HG02571 (cell line): ENCODE measurements around the gene TMEM98.
"Not testable (repeated sequence)": the region's sequence is repeated elsewhere in the genome, so short reads cannot be mapped to it uniquely, and the experiment has no call there.

ENCODE experiments used
- ATAC-seq: cut with Tn5 transposase; IDR thresholded peaks from one replicate; pipeline ENCODE4 v1.9.1; 2021; ENCODE audit warnings: mild to moderate bottlenecking, moderate library complexity; ENCODE audit not compliant: unreplicated experiment

TMEM98 gene

DNA sequence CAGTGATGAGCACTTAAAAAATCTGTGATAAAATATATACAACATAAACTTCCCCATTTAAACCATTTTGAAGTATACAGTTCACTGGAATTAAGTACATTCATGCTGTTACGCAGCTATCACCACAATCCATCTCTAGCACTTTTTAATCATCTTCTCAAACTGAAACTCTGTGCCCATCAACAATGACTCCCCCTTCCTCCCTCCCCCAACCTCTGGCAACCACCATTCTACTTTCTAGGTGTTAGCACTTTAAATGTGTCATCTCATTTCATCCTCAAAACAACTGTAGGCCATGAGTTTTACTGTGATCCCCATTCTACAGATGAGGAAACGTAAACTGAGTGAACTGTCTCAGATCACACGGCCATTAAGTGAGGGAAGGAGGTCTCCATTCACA is 13.8 kb upstream of the TMEM98 start:
- no peak for ATAC-seq

DNA sequence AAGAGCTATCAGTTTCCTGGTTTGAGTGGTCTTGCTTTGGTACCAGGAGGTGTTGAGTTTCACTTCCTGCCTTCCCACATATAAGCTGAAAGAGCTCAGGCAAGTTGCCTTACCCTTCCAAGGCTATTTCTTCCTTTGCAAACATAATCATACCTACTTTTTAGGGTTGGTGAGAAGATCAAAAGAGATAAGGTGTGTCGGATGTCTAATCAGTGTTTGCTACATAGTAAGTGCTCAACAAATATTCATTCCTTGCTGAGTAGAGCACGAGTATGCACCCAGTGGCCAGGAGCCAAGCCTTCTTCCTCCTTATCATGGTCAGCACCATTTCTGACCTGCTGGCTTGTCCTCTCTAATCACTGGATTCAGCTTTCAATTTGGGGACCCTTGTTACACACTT is 12.7 kb upstream of the TMEM98 start:
- no peak for ATAC-seq

DNA sequence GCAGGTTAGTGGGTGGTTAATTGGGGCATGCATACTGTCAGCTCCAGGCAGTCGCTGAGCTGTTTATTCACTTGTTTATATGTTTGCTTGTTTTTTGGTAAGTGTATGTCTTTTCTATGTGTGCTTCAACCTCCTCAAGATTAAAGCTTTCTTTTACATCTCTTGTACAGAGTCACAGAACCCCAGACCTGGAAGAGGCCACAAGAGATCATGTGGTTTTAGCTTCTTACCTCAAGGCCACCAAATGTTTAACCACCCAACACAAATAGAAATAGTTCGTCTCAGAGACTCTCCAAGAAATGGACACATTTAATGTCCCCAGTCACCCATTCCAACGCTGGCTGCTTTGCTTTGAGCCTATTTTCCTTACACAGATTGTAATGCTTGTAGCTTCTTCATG is 11.8 kb upstream of the TMEM98 start:
- ATAC-seq: no peak

DNA sequence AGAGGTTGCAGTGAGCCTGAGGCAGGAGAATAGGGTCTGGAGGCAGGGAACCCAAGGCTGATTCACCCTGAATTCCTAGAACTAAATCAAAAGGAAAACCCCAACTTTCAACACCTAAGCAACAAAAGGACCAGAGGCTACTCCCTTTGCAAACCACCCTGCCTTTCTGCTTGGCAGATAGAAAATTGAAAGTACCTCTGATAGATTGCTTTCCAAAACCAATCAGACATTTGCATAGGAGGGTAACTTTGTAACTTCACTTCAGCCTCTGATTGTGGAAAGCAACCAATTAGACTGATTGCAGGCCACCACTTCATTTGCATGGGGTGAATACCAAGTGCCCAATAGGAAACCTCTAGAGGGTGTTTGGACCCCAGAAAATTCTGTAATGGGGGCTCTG is 10.9 kb upstream of the TMEM98 start:
- ATAC-seq: no peak

DNA sequence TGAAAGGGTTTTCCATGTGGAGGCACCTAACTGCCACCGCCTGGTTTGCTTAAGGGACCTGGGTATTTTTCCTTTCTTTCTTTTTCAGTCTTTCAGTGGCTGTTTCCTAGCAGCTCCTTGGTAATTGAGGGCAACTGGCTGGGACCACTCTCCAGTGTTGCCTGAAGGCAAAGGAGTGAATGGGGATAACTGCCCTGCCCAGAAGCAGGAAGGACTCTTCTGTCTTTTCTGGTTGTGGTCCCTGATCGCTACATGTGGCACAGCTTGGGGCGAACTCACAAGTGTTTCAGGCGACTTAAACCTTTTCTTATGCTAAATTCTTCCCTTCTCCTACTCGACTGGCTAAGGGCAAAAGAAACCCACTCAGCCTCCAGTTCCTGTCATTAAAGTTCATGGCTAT is 10.1 kb upstream of the TMEM98 start:
- ATAC-seq: no peak

DNA sequence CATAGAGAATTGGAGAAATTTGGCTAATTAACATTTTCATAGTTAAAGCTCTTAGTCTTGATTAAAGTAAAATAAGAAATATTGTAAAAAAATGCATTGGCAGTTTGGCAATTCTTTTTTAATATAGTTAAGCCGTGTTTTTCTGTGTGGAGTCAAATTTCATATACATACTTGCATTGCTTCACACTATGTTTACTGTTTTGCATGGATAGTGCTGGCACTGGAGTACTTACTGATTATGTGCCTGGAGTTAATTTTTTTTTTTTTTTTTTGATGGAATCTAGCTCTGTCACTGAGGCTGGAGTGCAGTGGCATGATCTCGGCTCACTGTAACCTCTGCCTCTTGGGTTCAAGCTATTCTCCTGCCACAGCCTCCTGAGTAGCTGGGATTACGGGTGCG is 8.1 kb upstream of the TMEM98 start:
- not testable (repeated sequence) for ATAC-seq

DNA sequence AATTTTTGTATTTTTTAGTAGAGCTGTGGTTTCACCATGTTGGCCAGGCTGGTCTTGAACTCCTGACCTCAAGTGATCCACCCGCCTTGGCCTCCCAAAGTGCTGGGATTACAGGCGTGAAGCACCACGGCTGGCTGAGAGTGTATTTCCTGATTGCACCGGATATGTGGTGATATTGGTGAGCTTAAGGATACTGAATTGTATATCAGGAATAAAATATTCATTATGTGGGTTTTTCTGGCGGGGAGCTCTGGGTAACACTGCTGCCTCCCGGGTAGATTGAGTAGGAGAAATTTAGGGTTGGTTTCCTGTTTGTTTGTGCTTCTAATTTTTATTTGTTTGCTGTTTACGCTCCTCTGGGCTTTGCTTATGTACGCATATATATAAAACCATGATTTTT is 7.7 kb upstream of the TMEM98 start:
- ATAC-seq: no peak

DNA sequence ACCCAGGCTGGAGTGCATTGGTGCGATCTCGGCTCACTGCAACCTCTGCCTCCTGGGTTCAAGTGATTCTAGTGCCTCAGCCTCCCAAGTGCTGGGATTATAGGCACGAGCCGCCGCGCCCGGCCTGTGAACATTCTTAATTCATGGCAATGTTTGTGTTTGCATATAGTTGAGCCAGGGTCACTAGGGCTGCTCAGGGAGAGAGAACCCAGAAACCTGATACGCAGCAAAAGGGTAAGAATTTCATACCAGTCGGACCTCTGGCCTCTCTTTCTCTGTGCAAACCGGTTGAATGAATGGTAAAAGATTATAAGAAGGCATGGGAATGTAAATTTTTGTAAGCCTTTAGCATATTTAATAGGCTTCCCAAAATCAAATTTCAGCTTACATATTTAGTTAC is 6.9 kb upstream of the TMEM98 start:
- no peak for ATAC-seq

DNA sequence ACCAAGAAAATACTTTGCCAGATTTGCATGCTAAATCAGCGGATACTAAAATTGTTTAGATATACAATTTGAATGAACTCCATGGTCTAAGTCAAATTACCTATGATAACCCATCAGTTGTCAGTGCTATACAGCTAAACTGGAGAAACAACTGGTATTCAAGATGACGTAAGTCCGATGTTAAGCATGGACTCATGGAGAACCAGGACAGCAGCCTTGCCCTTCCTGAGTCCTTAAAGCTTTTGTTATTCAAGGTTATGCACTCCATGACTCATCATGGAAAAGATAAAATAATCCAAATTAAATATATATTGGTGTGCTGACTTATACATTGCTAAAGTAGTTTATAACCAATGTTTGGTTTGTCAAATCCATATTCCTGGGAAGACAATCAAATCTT is 4.0 kb upstream of the TMEM98 start:
- ATAC-seq: not testable (repeated sequence)

DNA sequence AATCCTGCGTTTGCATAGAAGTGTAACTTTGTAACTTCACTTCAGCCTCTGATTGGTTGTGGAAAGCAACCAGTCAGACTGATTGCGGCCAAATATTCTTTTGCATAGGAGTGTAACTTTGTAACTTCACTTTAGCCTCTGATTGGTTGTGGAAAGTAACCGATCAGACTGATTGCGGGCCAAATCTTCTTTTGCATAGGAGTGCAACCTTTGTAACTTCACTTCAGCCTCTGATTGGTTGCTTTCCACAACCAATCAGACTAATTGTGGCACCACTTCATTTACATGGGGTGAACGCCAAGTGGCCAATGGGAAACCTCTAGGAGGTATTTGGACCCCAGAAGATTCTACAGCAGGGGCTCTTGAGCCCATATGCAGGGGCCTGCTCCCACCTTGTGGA is 1.8 kb upstream of the TMEM98 start:
- ATAC-seq: no peak

DNA sequence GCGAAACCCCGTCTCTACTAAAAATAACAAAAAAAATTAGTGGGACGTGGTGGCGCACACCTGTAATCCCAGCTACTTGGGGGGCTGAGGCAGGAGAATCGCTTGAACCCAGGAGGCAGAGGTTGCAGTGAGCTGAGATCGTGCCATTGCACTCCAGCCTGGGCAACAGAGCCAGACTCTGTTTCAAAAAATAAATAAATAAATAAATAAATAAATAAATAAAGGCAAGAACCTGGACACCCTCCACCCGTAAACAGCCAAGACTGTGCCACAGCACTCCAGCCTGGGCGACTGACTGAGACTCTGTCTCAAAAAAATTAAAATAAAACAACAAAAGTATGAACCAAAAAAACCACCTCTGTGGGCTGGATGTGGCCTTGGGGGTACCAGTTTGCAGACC is 1.2 kb upstream of the TMEM98 start:
- not testable (repeated sequence) for ATAC-seq

DNA sequence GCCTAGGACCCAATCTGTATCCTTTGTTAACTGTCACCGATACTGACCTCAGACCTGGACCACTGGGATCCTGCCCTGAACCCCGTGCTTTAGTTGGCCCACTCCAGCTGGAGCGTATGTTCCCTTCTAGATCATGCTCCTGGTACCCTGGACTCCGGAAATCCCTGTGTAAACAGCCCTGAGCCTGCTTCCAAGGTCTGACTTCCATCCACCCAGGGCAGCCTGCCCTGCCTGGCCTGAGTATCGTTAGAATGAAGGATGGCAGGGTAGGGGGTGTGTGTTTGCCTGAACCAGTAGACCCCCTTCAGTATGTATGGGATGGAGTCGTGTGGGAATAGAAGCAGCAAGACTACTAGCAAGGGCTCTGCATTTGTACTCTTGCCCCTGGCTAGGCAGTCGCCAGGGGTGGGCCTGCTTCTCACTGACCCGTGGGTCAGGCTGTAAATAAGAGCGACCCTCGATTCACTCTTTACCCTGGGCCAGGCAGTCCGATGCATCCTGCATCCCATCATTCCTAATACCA is 691 bp upstream of the TMEM98 start:
- ATAC-seq: no peak

DNA sequence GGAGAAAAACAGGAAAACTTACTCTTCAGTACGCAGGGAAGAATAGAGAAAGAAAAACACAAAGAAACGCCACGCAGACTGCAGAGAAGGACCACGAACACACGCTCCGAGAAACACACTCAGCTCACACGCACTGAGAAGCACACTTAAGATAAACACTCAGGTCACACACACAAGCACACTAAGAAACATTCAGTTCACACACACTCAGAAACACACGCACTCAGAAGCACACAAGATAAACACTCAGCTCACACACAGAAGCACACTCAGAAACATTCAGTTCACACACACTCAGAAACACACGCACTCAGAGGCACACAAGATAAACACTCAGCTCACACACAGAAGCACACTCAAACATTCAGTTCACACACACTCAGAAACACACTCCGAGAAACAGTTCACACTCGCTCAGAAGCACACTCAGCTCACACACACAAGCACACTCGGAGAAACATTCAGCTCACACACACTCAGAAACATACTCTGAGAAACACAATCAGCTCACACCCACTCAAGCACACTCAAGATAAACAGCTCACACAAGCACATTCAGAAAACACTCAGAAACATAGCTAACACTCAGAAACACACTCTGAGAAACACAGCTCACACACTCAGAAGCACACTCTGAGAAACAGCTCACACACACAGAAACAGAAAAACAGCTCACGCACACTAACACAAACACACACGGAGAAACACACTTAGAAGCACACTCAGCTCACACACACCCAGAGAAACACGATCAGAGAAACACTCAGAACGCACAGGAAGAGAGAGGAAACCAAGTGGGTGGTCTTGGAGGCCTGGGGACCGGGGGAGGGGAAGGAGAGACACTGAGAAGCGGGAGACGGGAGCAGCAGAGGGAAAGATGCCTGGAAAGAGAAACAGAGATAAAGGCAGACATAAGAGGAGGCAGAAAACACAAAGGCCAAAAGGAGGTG is 908 bp downstream of the TMEM98 start:
- no peak for ATAC-seq

DNA sequence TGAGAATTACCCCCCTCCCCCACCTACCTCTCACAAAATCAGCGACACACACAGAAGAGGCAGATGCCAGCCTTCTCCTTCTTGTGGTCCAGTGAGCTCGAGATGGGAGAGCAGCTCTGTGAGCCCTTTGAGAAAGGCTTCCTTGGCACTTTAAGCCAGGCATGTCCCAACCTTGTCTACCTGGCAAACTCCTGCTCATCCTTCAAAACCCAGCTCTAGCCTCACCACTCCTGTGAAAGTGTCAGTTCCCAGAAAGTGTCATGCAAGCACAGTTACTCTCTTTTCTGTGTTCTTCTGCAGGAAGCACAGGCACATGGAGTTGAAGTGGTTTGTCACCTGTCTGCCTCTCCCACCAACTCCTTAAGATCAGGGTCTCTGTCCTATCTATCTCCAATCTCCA is 1.6 kb downstream of the TMEM98 start:
- ATAC-seq: no peak

DNA sequence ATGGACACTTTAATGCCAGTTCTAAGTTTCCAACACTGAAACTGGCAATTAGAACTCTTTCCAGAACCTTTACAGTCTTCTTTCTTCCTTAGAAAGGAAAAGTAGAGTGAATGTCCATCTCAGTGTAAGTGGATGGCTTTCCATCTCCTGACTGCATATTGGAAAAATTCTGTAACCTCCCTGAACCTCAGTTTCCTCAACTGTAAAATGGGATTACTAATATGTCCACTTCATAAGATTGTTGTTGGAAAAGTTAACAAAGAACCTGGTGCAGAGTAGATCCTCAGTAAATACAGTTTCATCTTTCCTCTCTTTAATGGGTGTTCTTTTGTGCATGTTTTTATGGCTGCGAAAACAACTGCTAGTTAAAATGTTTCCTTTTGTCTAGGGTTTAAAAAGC is 2.6 kb downstream of the TMEM98 start:
- ATAC-seq: no peak

DNA sequence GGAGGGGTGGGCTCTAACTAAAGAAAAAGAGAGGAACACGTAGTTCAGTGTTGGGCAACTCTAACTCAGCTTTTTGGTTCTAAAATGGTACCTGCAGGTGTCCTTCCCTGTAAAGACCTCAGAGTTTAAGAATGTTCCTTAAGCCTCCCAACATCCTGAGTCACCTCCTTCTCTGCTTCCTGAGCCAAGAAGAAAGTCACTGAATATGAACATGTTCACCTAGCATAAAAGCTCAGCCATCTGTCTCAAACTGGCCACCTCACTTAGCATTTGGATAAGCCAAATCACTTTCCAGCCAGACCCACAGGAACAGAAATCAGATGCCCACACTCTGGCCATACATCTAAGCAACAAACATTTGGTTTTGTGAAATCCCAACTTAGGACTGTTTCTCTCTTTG is 3.7 kb downstream of the TMEM98 start:
- ATAC-seq: no peak

DNA sequence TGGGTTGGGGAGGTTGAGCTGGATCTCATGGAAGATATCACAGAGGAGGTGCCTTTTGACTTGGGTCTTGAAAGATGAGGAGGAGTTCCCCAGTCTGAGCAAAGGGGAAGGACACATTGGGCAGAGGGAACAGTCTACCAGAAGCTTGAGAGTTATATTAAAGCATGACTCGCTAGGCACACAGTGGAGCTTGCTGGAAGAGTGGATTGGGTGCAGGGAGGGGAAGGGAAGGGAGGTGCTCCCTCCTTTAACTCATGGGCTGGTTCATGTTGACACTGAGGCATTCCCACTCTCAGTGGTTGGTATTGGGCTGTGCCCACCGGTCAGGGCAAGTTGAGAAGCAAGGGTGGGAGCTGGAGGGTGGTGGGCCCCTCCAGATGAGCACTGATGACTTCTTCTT is 5.9 kb downstream of the TMEM98 start:
- ATAC-seq: no peak

DNA sequence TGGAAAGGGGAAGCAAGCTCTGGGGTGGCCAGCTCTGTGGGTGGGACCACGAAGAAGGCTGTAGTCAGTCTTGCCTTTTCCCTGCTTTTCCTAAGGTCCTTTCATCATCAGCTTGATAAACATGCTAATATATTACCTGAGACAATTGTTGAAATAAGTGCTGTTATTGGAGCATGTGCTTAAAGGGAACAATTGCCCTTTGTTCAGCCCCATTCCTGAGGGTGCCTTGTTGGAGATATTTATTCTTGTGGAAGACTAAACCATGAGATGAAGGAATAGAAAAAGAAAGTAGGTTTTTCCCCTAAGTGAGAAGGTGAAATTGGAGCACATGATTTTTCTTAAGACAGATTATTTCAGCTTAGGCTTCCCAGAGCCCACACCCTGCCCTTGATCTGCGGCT is 7.8 kb downstream of the TMEM98 start:
- ATAC-seq: no peak

DNA sequence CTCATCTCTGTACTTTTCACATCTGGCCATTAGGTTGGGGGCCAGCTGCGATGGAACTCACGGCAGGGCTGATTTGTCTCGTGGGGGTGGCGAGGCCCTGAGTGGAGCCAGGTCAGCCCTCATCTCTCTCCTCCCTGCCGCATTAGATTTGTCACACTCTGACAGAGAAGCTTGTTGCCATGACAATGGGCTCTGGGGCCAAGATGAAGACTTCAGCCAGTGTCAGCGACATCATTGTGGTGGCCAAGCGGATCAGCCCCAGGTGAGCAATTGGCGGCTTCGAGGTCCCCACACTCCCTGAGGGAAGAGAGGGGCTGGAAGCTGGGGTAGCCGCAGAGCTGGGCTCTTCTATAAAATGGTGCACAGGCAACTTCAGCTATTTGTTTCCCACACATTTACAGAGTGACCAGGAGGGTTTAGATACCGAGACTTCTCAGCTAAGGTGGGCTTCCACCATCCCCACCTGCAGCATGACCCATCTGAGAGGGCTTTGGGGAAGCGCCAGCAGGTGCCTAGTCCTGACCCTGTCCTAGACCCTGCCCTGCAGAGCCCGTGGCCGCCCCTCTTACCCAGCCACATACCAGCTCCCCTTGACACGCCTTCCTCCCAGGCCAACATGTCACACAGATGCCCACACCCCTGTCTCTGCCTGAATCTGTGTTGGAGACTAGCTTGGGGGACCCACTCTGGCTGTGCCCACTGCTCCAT is 8.4 kb downstream of the TMEM98 start:
- no peak for ATAC-seq

DNA sequence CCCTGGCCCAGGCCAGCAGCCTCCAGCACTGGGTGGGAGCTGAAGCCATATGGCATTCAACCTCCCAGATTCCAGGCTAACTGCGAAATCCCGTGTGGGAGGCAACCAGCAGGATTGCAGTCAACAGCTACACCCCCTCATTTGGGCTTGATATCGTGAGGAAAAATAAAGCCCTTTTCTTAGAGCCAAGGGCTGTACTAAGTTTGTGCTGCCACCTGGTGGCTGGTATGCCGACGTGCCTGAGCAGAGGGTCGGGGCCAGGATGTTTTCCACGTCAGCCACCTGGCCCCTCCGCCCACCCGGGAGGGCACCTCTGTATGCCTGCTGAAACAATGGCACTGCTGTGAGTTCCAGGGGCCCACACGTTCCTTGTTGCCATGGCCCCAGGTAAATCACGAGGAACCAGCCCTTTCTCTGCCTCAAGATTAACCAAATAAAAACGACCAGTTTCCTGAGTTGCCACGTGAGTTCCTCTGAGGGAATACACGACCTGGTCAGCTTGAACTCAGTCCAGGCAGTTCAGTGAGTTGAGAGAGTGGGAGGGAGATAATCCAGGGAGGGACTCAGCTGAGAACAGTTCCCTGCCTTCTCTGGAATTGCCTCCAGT is 9.0 kb downstream of the TMEM98 start:
- ATAC-seq: no peak

DNA sequence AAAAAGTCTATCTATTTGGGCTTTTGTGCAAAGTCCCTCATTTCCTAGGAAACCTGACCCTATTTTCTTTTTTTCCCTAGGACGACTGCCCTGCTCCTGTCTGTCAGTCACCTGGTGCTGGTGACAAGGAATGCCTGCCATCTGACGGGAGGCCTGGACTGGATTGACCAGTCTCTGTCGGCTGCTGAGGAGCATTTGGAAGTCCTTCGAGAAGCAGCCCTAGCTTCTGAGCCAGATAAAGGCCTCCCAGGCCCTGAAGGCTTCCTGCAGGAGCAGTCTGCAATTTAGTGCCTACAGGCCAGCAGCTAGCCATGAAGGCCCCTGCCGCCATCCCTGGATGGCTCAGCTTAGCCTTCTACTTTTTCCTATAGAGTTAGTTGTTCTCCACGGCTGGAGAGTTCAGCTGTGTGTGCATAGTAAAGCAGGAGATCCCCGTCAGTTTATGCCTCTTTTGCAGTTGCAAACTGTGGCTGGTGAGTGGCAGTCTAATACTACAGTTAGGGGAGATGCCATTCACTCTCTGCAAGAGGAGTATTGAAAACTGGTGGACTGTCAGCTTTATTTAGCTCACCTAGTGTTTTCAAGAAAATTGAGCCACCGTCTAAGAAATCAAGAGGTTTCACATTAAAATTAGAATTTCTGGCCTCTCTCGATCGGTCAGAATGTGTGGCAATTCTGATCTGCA is 12.9 kb downstream of the TMEM98 start:
- ATAC-seq: no peak
